Karpas-422 (cell line): ENCODE measurements around the gene CYSRT1. TPM values are rescaled to one million over a fixed set of nuclear protein-coding genes. Genes with fewer than 3 reads are reported as not detected.

Source experiments
- DNase-seq: peaks from one replicate; pipeline ENCODE4 v3.0.0-alpha.2; 2015
- H2AFZ ChIP-seq: fragments of 200-600 bp; sonication (generic); 2 replicates; pipeline ENCODE4 v1.6.1; 2014; ENCODE audit warnings: antibody characterized with exemption, low read length, mixed read lengths
- H3K27ac ChIP-seq: fragments of 200-600 bp; sonication (generic); 2 replicates; pipeline ENCODE4 v1.5.1; 2014; ENCODE audit warnings: mild to moderate bottlenecking, low read length, moderate library complexity
- H3K27me3 ChIP-seq: fragments of 200-600 bp; sonication (generic); 2 replicates; pipeline ENCODE4 v1.6.1; 2014; ENCODE audit warnings: low read length, mixed read lengths
- H3K36me3 ChIP-seq: fragments of 200-600 bp; sonication (generic); 2 replicates; pipeline ENCODE4 v1.6.1; 2014; ENCODE audit warnings: low read length, mixed read lengths; ENCODE audit not compliant: insufficient read depth
- H3K4me1 ChIP-seq: fragments of 200-600 bp; sonication (generic); 2 replicates; pipeline ENCODE4 v1.6.1; 2014; ENCODE audit warnings: mild to moderate bottlenecking, low read length, mixed read lengths
- H3K4me2 ChIP-seq: fragments of 200-600 bp; sonication (generic); 2 replicates; pipeline ENCODE4 v1.6.1; 2014; ENCODE audit warnings: low read length, low read depth, mild to moderate bottlenecking; ENCODE audit not compliant: poor library complexity, severe bottlenecking
- H3K4me3 ChIP-seq: fragments of 200-600 bp; sonication (generic); 2 replicates; pipeline ENCODE4 v1.5.1; 2014; ENCODE audit warnings: mild to moderate bottlenecking, antibody characterized with exemption, low read length, mixed read lengths
- H3K79me2 ChIP-seq: fragments of 200-600 bp; sonication (generic); 2 replicates; pipeline ENCODE4 v1.6.1; 2014; ENCODE audit warnings: mild to moderate bottlenecking, low read length, mixed read lengths
- H3K9ac ChIP-seq: fragments of 200-600 bp; sonication (generic); 2 replicates; pipeline ENCODE4 v1.6.0; 2014; ENCODE audit warnings: low read length
- H3K9me2 ChIP-seq: fragments of 200-600 bp; sonication (generic), shearing (Covaris generic); replicated peaks from 2 replicates; pipeline ENCODE4 v1.6.0; 2014; ENCODE audit warnings: mild to moderate bottlenecking, low read length, moderate library complexity; ENCODE audit not compliant: insufficient read depth
- H3K9me3 ChIP-seq: fragments of 300-700, 200-600 bp; sonication (generic); 2 replicates; pipeline ENCODE4 v1.6.1; 2014; ENCODE audit warnings: low read length, mixed read lengths
- H4K20me1 ChIP-seq: fragments of 200-600 bp; sonication (generic); 2 replicates; pipeline ENCODE4 v1.6.1; 2014; ENCODE audit warnings: mild to moderate bottlenecking, antibody characterized with exemption, low read length, low read depth; ENCODE audit not compliant: insufficient read depth
- total RNA-seq: library from RNA; depleted of rRNA; stranded (reverse); fragments of >200 nt; shearing (Covaris generic); gene quantifications from 2 replicates; pipeline ENCODE4 v1.2.3, GENCODE V29; 2014; ENCODE audit warnings: low replicate concordance

CYSRT1 gene
- total RNA-seq, 1 experiment from 2014 or later, result 0.75 TPM

DNA sequence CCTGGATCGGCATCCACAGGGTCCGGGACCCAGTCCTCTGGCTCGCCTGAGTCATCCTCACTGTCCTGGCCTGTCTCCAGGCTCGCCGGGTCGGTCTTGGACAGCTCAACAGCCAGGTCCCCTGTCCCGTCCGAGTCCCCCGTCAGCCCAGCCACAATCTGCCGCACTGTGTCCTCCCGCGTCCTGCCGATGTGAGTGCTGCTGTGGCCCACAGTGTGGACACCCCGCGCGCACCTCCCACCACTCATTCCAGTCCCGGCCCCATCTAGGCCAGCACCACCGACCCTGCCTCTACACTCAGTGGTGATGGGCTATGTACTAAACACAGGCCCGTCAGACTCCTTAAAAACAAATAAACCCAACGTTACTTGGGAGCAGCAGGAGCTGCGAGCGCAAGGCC, 43.3 kb upstream of the CYSRT1 start:
- no peak for DNase-seq
- H3K4me1 ChIP-seq, result peaks cover 2% of the 10 kb centered on the region
- H4K20me1 ChIP-seq, result no peaks in the 10 kb centered on the region
- no peaks in the 10 kb centered on the region for H3K36me3 ChIP-seq
- H3K4me3 ChIP-seq, result no peak overlapping the region
- no peak overlapping the region for H2AFZ ChIP-seq
- no peaks in the 10 kb centered on the region for H3K9me2 ChIP-seq
- peaks cover 2% of the 10 kb centered on the region for H3K79me2 ChIP-seq
- H3K4me2 ChIP-seq, result no peak overlapping the region
- H3K27ac ChIP-seq, result no peak overlapping the region
- H3K27me3 ChIP-seq, result no peaks in the 10 kb centered on the region
- H3K9me3 ChIP-seq, result no peaks in the 10 kb centered on the region
- H3K9ac ChIP-seq, result no peak overlapping the region

DNA sequence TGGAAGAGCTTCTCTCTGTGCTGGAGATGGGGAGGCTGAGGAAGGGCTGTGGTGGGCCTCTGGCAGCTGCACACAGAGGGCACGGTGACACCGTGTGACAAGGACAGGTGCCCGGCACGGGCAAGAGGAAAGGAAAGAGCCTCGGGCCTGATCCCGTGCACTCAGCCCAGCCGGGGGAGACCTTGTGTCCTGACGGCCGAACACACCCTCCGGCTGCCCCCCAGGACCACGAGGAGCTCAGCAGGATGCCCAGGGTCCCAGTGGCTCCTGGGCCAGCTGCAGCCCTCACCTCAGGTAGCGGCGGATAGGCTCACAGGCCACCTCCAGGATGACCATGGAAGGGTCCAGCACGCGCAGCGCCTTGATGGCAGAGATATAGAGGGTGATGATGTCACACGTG, 42.1 kb upstream of the CYSRT1 start:
- Histone ChIP-seq H2AFZ (no peak overlapping the region), H3K9me2 (no peaks in the 10 kb centered on the region), H3K9ac (no peak overlapping the region), H3K4me2 (no peak overlapping the region), H3K4me1 (peaks cover 13% of the 10 kb centered on the region), H3K27me3 (no peaks in the 10 kb centered on the region), H3K27ac (no peak overlapping the region), H3K79me2 (peaks cover 14% of the 10 kb centered on the region), H3K4me3 (no peak overlapping the region), H3K36me3 (no peaks in the 10 kb centered on the region), H4K20me1 (peaks cover 6% of the 10 kb centered on the region), H3K9me3 (no peaks in the 10 kb centered on the region)
- DNase-seq, result no peak

DNA sequence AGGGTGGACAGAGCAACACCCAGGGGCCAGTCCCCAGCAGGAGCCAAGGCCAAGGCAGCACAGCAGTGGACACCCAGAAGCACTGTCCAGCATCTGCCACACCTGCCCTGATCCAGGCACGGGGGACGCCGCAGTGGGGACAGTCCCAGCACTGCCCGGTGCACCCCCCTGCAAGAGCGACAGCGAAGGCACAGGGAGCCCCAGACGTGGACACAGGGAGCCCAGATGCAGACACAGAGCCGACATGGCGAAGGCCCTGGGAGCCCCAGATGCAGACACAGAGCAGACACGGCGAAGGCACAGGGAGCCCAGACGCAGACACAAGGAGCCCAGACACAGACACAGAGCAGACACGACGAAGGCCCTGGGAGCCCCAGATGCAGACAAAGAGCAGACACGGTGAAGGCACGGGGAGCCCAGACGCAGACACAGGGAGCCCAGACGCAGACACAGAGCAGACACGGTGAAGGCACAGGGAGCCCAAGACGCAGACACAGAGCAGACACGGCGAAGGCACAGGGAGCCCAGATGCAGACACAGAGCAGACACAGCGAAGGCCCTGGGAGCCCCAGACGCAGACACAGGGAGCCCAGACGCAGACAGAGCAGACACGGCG, 40.9 kb upstream of the CYSRT1 start:
- no peak for DNase-seq
- no peak overlapping the region for H3K9ac ChIP-seq

GRCh38 chr9:137184881-137185660, 39.9 kb upstream of the CYSRT1 start:
- Histone ChIP-seq H3K9me3 (no peaks in the 10 kb centered on the region), H3K4me3 (no peak overlapping the region), H3K27ac (no peak overlapping the region), H3K4me2 (no peak overlapping the region), H4K20me1 (peaks cover 18% of the 10 kb centered on the region), H2AFZ (no peak overlapping the region), H3K9me2 (no peaks in the 10 kb centered on the region), H3K79me2 (peaks cover 25% of the 10 kb centered on the region), H3K27me3 (no peaks in the 10 kb centered on the region), H3K4me1 (peaks cover 21% of the 10 kb centered on the region), H3K36me3 (no peaks in the 10 kb centered on the region), H3K9ac (no peak overlapping the region)
- no peak for DNase-seq

More for the DNA sequence above, 40.9 kb upstream of the CYSRT1 start:
- Histone ChIP-seq H2AFZ (no peak overlapping the region), H3K9me3 (no peaks in the 10 kb centered on the region), H3K4me2 (no peak overlapping the region), H3K27me3 (no peaks in the 10 kb centered on the region), H4K20me1 (peaks cover 8% of the 10 kb centered on the region), H3K36me3 (no peaks in the 10 kb centered on the region), H3K4me3 (no peak overlapping the region), H3K79me2 (peaks cover 18% of the 10 kb centered on the region), H3K27ac (no peak overlapping the region), H3K9me2 (no peaks in the 10 kb centered on the region), H3K4me1 (peaks cover 14% of the 10 kb centered on the region)

DNA sequence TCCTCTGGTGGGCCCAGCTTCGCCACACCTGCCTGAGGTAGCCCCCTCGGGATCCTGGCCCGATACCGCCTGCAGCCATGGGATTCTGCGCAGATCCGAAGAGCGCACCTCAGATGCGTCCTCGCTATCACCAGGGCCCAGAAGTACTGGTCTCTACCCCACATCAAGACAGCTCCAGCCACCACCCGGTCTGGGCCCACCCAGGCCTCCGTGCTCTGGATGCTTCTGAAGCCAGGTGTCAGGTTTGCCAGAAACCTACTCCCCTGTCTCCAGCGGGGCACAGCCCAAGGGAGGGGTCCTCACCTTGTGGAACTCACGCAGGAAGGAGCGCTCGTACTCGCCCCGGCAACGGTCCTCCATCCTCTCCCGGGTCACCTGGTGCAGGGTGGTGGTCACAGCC, 39.1 kb upstream of the CYSRT1 start:
- peaks cover 33% of the 10 kb centered on the region for H3K79me2 ChIP-seq
- H3K9me2 ChIP-seq, result no peaks in the 10 kb centered on the region
- H3K4me3 ChIP-seq, result no peak overlapping the region
- DNase-seq, result no peak
- H3K4me2 ChIP-seq, result no peak overlapping the region
- H3K36me3 ChIP-seq, result no peaks in the 10 kb centered on the region
- no peak overlapping the region for H3K27ac ChIP-seq
- no peak overlapping the region for H2AFZ ChIP-seq
- H3K9ac ChIP-seq, result no peak overlapping the region
- peaks cover 22% of the 10 kb centered on the region for H4K20me1 ChIP-seq
- H3K4me1 ChIP-seq, result peaks cover 29% of the 10 kb centered on the region
- H3K27me3 ChIP-seq, result no peaks in the 10 kb centered on the region
- H3K9me3 ChIP-seq, result no peaks in the 10 kb centered on the region

GRCh38 chr9:137186385-137186784, 38.6 kb upstream of the CYSRT1 start:
- peaks cover 33% of the 10 kb centered on the region for H3K79me2 ChIP-seq

DNA sequence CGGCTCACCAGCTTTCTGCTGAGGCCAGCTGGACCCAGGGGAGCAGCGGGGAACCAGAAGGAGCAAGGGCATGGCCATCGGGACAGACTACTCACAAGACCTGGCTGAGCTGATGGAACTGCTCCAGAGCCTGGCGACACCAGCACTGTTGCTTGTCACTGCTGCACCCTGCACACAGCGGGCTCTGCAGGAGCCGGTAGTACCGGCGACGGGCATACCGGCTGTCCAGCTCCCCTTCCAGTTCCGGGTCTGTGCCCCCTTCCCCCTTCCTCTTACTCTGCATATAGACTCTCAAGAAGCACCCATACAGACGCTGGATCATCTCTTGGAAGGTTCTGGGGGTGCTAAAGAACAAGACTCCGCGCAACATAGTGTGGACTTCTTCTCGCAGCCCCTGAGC, 37.6 kb upstream of the CYSRT1 start:
- H3K9me2 ChIP-seq, result no peaks in the 10 kb centered on the region
- H3K27me3 ChIP-seq, result no peaks in the 10 kb centered on the region
- no peak overlapping the region for H2AFZ ChIP-seq
- H3K36me3 ChIP-seq, result no peaks in the 10 kb centered on the region
- peak overlapping the region; percentile 86 for H3K9ac ChIP-seq
- no peaks in the 10 kb centered on the region for H3K9me3 ChIP-seq
- H3K4me2 ChIP-seq, result peak overlapping the region; percentile 77
- peak overlapping the region; percentile 87 for H3K4me3 ChIP-seq
- peaks cover 32% of the 10 kb centered on the region for H3K4me1 ChIP-seq
- H3K79me2 ChIP-seq, result peaks cover 33% of the 10 kb centered on the region
- peaks cover 22% of the 10 kb centered on the region for H4K20me1 ChIP-seq
- H3K27ac ChIP-seq, result no peak overlapping the region
- no peak for DNase-seq

More at GRCh38 chr9:137186385-137186784, 38.6 kb upstream of the CYSRT1 start:
- H3K4me3 ChIP-seq, result no peak overlapping the region
- H3K9ac ChIP-seq, result no peak overlapping the region
- H3K9me2 ChIP-seq, result no peaks in the 10 kb centered on the region
- H3K9me3 ChIP-seq, result no peaks in the 10 kb centered on the region
- H3K4me2 ChIP-seq, result peak overlapping the region; percentile 77
- H2AFZ ChIP-seq, result no peak overlapping the region
- DNase-seq, result no peak
- H3K4me1 ChIP-seq, result peaks cover 32% of the 10 kb centered on the region
- H3K27ac ChIP-seq, result no peak overlapping the region
- peaks cover 22% of the 10 kb centered on the region for H4K20me1 ChIP-seq
- no peaks in the 10 kb centered on the region for H3K27me3 ChIP-seq
- no peaks in the 10 kb centered on the region for H3K36me3 ChIP-seq

DNA sequence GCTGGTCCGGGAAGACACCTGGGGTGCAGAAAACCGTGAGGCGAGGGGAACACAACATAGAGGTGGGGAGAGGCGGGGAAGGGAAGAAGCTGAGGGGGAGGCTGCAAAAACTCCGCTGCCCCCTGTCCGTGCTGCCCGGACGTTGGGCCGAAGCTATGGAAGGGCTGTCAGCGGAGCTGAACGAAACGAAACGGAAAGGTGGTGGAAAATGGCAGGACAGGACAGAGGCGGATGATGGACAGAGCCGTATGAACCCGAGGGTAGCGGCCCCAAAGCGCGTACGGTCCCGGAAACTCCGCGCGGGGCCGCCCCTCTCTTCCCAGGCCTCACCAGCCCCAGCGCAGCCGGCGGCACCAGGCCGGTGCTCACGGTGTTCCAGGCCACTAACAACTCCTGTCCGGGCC, 36.9 kb upstream of the CYSRT1 start:
- no peaks in the 10 kb centered on the region for H3K9me3 ChIP-seq
- peak overlapping the region; percentile 87 for H3K4me3 ChIP-seq
- peaks cover 33% of the 10 kb centered on the region for H3K79me2 ChIP-seq
- DNase-seq, result peak; percentile 40
- H4K20me1 ChIP-seq, result peaks cover 22% of the 10 kb centered on the region
- H3K4me1 ChIP-seq, result peaks cover 32% of the 10 kb centered on the region
- no peaks in the 10 kb centered on the region for H3K9me2 ChIP-seq
- H3K9ac ChIP-seq, result peak overlapping the region; percentile 86
- H3K36me3 ChIP-seq, result no peaks in the 10 kb centered on the region
- peak overlapping the region; percentile 77 for H3K4me2 ChIP-seq
- H2AFZ ChIP-seq, result no peak overlapping the region
- no peaks in the 10 kb centered on the region for H3K27me3 ChIP-seq
- no peak overlapping the region for H3K27ac ChIP-seq
